ENCODE measurements around the gene TMEM107.
A peak's percentile ranks its signal among the peaks of the same experiment; 100 is the strongest.

Gene TMEM107

GRCh38 chr17:8146381-8147140, 29.6 kb downstream of the TMEM107 start:
- H3K4me3 ChIP-seq (ENCODE audit: low read depth, low read length), result no peak overlapping the region
- TF ChIP-seq CTCF (IDR thresholded peaks at IDR 0.05), result no peak
- H3K79me2 ChIP-seq, result peaks cover 40% of the 10 kb centered on the region
- no peak overlapping the region for H3K9ac ChIP-seq
- H3K27me3 ChIP-seq (ENCODE audit: control insufficient read depth, insufficient read depth, low read length), result no peaks in the 10 kb centered on the region
- no peaks in the 10 kb centered on the region for H3K36me3 ChIP-seq (ENCODE audit: control insufficient read depth, insufficient read depth, low read length)
- H3K4me1 ChIP-seq, result peaks cover 14% of the 10 kb centered on the region
- H2AFZ ChIP-seq, result no peak overlapping the region
- no peak overlapping the region for H3K4me2 ChIP-seq (ENCODE audit: low read length)
- no peaks in the 10 kb centered on the region for H3K9me3 ChIP-seq (ENCODE audit: control insufficient read depth, low read length)
- H3K27ac ChIP-seq, result peak overlapping the region; percentile 24

- H3K4me1 ChIP-seq, result peaks cover 9% of the 10 kb centered on the region
- no peaks in the 10 kb centered on the region for H3K27me3 ChIP-seq (ENCODE audit: control insufficient read depth, insufficient read depth, low read length)
- H3K27ac ChIP-seq, result no peak overlapping the region
- H2AFZ ChIP-seq, result no peak overlapping the region
- TF ChIP-seq CTCF (IDR thresholded peaks at IDR 0.05), result no peak
- H3K4me3 ChIP-seq (ENCODE audit: low read depth, low read length), result no peak overlapping the region
- H3K9ac ChIP-seq, result no peak overlapping the region
- H3K9me3 ChIP-seq (ENCODE audit: control insufficient read depth, low read length), result no peaks in the 10 kb centered on the region
- H3K36me3 ChIP-seq (ENCODE audit: control insufficient read depth, insufficient read depth, low read length), result no peaks in the 10 kb centered on the region
- H3K4me2 ChIP-seq (ENCODE audit: low read length), result no peak overlapping the region
- peaks cover 34% of the 10 kb centered on the region for H3K79me2 ChIP-seq
Measured at GRCh38 chr17:8145811-8146210, 30.4 kb downstream of the TMEM107 start.

- H2AFZ ChIP-seq, result no peak overlapping the region
- peaks cover 23% of the 10 kb centered on the region for H3K79me2 ChIP-seq
- H3K4me2 ChIP-seq (ENCODE audit: low read length), result no peak overlapping the region
- no peak overlapping the region for H3K4me3 ChIP-seq (ENCODE audit: low read depth, low read length)
- H3K9me3 ChIP-seq (ENCODE audit: control insufficient read depth, low read length), result no peaks in the 10 kb centered on the region
- no peaks in the 10 kb centered on the region for H3K4me1 ChIP-seq
- H3K36me3 ChIP-seq (ENCODE audit: control insufficient read depth, insufficient read depth, low read length), result no peaks in the 10 kb centered on the region
- no peak overlapping the region for H3K9ac ChIP-seq
- H3K27me3 ChIP-seq (ENCODE audit: control insufficient read depth, insufficient read depth, low read length), result no peaks in the 10 kb centered on the region
- no peak for TF ChIP-seq CTCF (IDR thresholded peaks at IDR 0.05)
- no peak overlapping the region for H3K27ac ChIP-seq
Measured at GRCh38 chr17:8144401-8145231, 31.6 kb downstream of the TMEM107 start.

GRCh38 chr17:8143581-8144400, 32.4 kb downstream of the TMEM107 start:
- no peak overlapping the region for H3K9ac ChIP-seq
- H3K4me2 ChIP-seq (ENCODE audit: low read length), result no peak overlapping the region
- H3K27me3 ChIP-seq (ENCODE audit: control insufficient read depth, insufficient read depth, low read length), result no peaks in the 10 kb centered on the region
- TF ChIP-seq CTCF (IDR thresholded peaks at IDR 0.05), result no peak
- no peak overlapping the region for H3K4me3 ChIP-seq (ENCODE audit: low read depth, low read length)
- H3K36me3 ChIP-seq (ENCODE audit: control insufficient read depth, insufficient read depth, low read length), result no peaks in the 10 kb centered on the region
- H3K79me2 ChIP-seq, result peaks cover 18% of the 10 kb centered on the region
- H3K27ac ChIP-seq, result no peak overlapping the region
- H3K9me3 ChIP-seq (ENCODE audit: control insufficient read depth, low read length), result no peaks in the 10 kb centered on the region
- no peak overlapping the region for H2AFZ ChIP-seq
- no peaks in the 10 kb centered on the region for H3K4me1 ChIP-seq

Data from parathyroid adenoma (tissue), 2 donors.